Activated naive CD4-positive, alpha-beta T cell treated with anti-CD3 and anti-CD28 coated beads, Interleukin-2, amount 50 U/mL, for 16 hours (primary cell): ENCODE data around the gene CDKN2B-AS1.

Experiments used
- DNase-seq: peaks from one replicate; pipeline ENCODE4 v3.0.0-alpha.2; 2020

Gene CDKN2B-AS1

GRCh38 chr9:22120595-22120994 is 126.0 kb downstream of the CDKN2B-AS1 start:
- DNase-seq, result no peak

- no peak for DNase-seq
These were observed 129.8 kb downstream of the CDKN2B-AS1 start for GRCh38 chr9:22124263-22125011.

DNA sequence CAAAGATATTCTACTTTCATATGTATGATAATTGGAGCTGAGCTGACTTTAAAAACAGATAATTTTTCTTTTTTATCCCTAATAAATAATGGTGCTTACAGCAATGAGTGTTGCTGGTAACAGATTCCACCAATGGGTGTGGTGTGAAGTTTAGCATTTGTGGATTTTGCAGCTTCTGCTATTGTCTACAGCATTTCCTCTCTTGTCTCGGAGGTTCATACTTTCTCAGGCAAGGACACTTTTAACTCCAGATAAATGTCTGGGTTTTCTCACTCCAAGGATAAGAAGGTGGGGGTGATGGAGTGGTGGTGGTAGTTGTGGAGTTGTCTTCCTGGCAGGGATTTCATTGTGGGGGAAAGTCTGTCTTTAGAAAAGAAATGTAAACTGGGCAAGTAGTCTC is 134.5 kb downstream of the CDKN2B-AS1 start:
- DNase-seq, result no peak

- DNase-seq, result no peak
These were observed 135.0 kb downstream of the CDKN2B-AS1 start for GRCh38 chr9:22129633-22130032.

DNA sequence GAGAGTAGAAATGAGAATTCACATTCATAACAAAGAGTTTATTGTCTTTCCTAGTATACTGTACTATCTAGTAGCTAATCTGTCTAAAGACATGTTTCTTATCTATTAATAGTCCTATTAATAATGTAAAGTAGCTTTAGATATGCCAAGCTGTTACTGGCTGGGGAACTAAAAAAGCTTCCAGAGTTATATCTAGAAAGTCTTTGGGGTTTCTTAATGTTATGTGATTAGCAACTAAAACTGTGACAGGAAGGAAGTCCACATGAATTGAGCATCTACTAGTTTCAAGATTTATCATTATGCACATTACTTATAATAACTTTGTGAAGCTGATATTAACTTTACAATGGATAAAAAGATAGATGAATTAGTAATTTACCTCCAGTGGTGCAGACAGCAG is 137.2 kb downstream of the CDKN2B-AS1 start:
- DNase-seq, result no peak

DNA sequence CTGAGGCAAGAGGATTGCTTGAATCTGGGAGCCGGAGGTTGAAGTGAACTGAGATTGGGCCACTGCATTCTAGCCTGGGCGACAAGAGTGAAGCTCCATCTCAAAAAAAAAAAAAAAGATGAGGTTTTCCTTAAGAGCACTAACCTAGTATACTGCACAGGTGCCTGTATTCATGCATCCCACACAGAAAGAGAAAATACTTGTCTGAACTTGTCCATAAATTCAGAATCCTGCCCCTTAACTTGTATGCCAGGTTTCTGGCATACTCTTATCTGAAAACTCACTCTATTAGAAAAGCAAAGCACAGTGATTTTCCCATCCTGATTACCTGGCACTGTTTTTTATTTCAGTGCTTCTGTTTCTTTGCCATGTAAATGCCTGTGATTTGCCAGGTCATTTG is 139.8 kb downstream of the CDKN2B-AS1 start:
- DNase-seq, result no peak

- no peak for DNase-seq
These were observed 142.0 kb downstream of the CDKN2B-AS1 start for GRCh38 chr9:22136461-22137096.

GRCh38 chr9:22138956-22139660 is 144.5 kb downstream of the CDKN2B-AS1 start:
- DNase-seq, result no peak

- no peak for DNase-seq
These were observed 147.3 kb downstream of the CDKN2B-AS1 start for GRCh38 chr9:22141908-22142307.

GRCh38 chr9:22142671-22143070 is 148.1 kb downstream of the CDKN2B-AS1 start:
- DNase-seq, result no peak

GRCh38 chr9:22143799-22144625 is 149.4 kb downstream of the CDKN2B-AS1 start:
- DNase-seq, result no peak

- no peak for DNase-seq
These were observed 152.0 kb downstream of the CDKN2B-AS1 start for GRCh38 chr9:22146604-22147003.

- DNase-seq, result no peak
These were observed 153.4 kb downstream of the CDKN2B-AS1 start for GRCh38 chr9:22147813-22148527.

- DNase-seq, result no peak
These were observed 153.9 kb downstream of the CDKN2B-AS1 start for GRCh38 chr9:22148528-22148875.

DNA sequence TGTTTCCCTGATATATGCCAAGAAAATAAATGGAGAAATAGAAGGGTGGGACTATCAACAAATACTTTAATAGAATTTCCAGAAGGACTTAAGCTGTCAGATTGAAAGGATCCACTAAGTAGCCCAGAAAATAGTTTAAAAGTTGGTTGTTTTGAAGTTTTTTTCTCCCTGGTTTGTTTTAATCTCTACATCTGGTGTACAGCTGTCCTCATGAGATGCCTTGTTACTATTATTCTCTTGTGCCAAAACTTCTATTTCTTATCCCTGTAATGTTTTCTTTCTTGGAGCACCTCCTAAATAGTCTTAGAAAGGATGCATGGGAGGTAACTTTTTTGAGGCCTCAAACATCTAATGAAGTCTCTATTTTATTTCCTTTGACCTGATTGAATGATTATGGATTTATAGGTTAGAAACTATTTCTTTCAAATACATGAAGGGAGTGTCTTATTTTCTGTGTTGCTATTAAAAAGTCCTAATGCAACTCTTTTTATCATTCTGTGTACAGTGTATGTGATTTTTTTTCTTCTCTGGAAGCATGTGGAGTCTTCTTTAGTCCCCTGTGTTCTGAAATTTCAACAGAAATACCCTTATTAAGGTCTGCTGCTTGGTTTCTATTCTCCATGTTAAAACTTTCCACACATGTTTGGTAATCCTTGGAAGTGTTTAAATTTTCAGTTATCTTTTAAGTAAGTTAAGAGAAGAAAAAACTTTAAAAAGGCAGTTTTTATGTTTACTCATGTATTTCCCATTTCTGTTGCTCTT is 154.5 kb downstream of the CDKN2B-AS1 start:
- DNase-seq, result no peak

GRCh38 chr9:22154064-22154463 is 159.5 kb downstream of the CDKN2B-AS1 start:
- DNase-seq, result no peak

- DNase-seq, result no peak
These were observed 162.0 kb downstream of the CDKN2B-AS1 start for GRCh38 chr9:22156586-22156985.

DNA sequence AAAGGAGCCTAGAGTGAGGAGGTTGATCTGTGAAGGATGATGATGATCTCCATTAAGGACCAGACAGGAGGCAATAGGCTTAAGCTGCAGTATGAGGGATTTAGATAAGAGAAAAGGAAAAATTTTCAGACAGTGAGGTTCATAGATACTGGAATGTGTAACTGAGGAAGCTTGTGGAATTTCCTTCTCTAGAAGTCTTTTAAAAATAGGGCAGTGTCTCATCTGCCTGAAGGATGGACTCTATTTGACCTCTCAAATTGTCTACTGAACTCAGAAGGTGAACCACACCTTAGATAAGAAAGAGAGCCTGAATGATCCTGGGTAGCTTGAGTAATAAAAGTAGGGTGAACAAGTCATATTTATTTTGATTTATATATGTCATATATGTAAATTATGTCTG is 162.7 kb downstream of the CDKN2B-AS1 start:
- DNase-seq, result no peak

DNA sequence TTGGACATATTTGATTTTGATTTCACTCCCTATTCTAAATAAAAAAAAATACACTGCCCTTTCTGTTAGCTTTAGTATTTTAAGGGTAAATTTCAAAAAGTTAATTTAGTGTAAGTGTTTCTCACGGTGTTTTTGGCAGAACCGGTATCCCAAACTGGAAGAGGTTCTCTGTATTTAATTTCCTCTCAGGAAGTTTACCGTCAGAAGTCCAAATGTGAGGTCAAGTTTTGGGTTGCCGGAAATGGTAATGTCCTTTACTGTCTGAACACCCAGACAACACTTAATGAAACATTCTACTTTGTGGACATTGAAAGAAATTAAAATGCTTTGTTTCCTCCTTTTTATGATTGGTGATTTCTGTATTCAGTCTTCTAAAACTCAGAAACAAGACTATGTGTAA is 163.2 kb downstream of the CDKN2B-AS1 start:
- no peak for DNase-seq

GRCh38 chr9:22158271-22158670 is 163.7 kb downstream of the CDKN2B-AS1 start:
- no peak for DNase-seq

DNA sequence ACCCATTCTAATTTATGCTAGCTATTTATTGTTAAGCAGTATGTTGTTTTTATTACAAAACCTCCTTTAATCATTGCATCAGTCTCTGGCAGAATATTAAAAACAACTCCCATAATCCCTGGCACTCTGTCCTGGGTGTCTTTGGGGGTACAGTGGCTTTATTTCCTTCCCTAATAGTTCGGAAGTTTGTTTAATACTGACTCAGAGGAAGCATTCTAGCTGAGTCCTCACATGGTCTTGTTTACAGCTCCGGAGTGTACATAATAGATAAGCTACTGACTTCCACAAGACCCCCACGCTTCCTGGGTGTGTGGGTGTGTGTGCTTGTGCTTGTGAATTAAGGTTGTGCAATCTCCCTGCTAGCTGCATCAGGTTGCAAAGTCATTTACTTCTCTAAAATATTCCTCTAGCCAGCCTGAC is 164.3 kb downstream of the CDKN2B-AS1 start:
- DNase-seq, result no peak

GRCh38 chr9:22159586-22159985 is 165.0 kb downstream of the CDKN2B-AS1 start:
- no peak for DNase-seq
